ENCODE results near the gene LLGL2.

- TF ChIP-seq POLR2A (IDR thresholded peaks at IDR 0.05; ENCODE audit: low read depth, low read length), result no peak
- TF ChIP-seq TAF1 (IDR thresholded peaks at IDR 0.05; ENCODE audit: low read depth, low read length), result no peak
- TF ChIP-seq POLR2AphosphoS5 (IDR thresholded peaks at IDR 0.05; ENCODE audit: low read depth, low read length), result no peak
- TF ChIP-seq POU2F2 (IDR thresholded peaks at IDR 0.05; ENCODE audit: low read depth, low read length), result no peak
- no peak for TF ChIP-seq PAX5 (IDR thresholded peaks at IDR 0.05; ENCODE audit: insufficient read depth, low read length, severe bottlenecking)
Measured at GRCh38 chr17:75476752-75477489, 48.6 kb upstream of the LLGL2 start.

All from GM12891 (cell line).